ENCODE results near the gene SPRTN.

DNA sequence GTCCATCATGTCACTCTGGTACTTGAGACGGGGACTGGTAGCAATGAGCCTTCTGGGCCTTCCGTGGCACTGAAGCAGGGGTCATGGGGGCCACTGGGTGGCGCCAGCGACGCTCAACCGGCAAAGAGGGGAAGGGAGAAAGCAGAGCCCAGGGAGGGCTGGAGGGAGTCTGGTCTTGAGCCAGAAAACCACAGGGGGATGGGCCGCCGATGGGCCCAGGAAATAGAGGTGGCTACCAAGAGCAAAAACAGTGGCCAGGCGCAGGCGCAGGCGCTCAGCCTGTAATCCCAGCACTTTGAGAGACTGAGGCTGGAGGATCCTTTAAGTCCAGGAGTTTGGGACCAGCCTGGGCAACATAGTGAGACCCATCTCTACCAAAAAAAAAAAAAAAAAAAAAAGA lies 22.2 kb upstream of the SPRTN start:
- TF ChIP-seq CTCF (IDR thresholded peaks at IDR 0.05) (peak in 4 of 6 experiments; percentile 40 to 50 (median 47)), POLR2A (IDR thresholded peaks at IDR 0.05) (no peak)
